Measurements from ENCODE around the gene PRKCB.
"Not testable (repeated sequence)": the region's sequence is repeated elsewhere in the genome, so short reads cannot be mapped to it uniquely, and the experiment has no call there.

The PRKCB gene

GRCh38 chr16:24195221-24195620 lies 359.4 kb downstream of the PRKCB start:
- no peak for DNase-seq

GRCh38 chr16:24198807-24199533 lies 363.2 kb downstream of the PRKCB start:
- DNase-seq = no peak

GRCh38 chr16:24203675-24204074 lies 367.9 kb downstream of the PRKCB start:
- no peak for DNase-seq

GRCh38 chr16:24204150-24204665 lies 368.4 kb downstream of the PRKCB start:
- DNase-seq = no peak

- no peak for DNase-seq
Measured at GRCh38 chr16:24206926-24207325, 371.1 kb downstream of the PRKCB start.

- DNase-seq = no peak
Measured at GRCh38 chr16:24208710-24209109, 372.9 kb downstream of the PRKCB start.

- DNase-seq = no peak
Measured at GRCh38 chr16:24214992-24215391, 379.2 kb downstream of the PRKCB start.

- DNase-seq = no peak
Measured at GRCh38 chr16:24216961-24217360, 381.2 kb downstream of the PRKCB start.

GRCh38 chr16:24217461-24217860 lies 381.7 kb downstream of the PRKCB start:
- DNase-seq = no peak

GRCh38 chr16:24218299-24218698 lies 382.5 kb downstream of the PRKCB start:
- DNase-seq = no peak

GRCh38 chr16:24221219-24221618 lies 385.4 kb downstream of the PRKCB start:
- DNase-seq = no peak

- DNase-seq = no peak
Measured at GRCh38 chr16:24228514-24228913, 392.7 kb downstream of the PRKCB start.

GRCh38 chr16:24232936-24233335 lies 397.2 kb downstream of the PRKCB start:
- DNase-seq = no peak

- DNase-seq = no peak
Measured at GRCh38 chr16:24234737-24235136, 399.0 kb downstream of the PRKCB start.

- no peak for DNase-seq
Measured at GRCh38 chr16:24235806-24236205, 400.0 kb downstream of the PRKCB start.

- not testable (repeated sequence) for DNase-seq
Measured at GRCh38 chr16:24238846-24239245, 403.1 kb downstream of the PRKCB start.

- no peak for DNase-seq
Measured at GRCh38 chr16:24246911-24247607, 411.3 kb downstream of the PRKCB start.

GRCh38 chr16:24253192-24253591 lies 417.4 kb downstream of the PRKCB start:
- DNase-seq = no peak

GRCh38 chr16:24255456-24256371 lies 419.9 kb downstream of the PRKCB start, which contains the start of gene CACNG3:
Gene CACNG3, plus strand, starts transcription at chr16:24256335. Its CDS starts 420 bp downstream, at chr16:24256755.
- DNase-seq = peak; percentile 48

GRCh38 chr16:24257958-24258357 lies 422.2 kb downstream of the PRKCB start:
- no peak for DNase-seq

- no peak for DNase-seq
Measured at GRCh38 chr16:24258791-24259190, 423.0 kb downstream of the PRKCB start.

- DNase-seq = no peak
Measured at GRCh38 chr16:24262816-24263215, 427.0 kb downstream of the PRKCB start.

Data from left hindlimb (tissue), 1 donor.